Measurements from ENCODE around the gene MYO1B. TPM values are rescaled to one million over a fixed set of nuclear protein-coding genes. Genes with fewer than 3 reads are reported as not detected.
A peak's percentile ranks its signal among the peaks of the same experiment; 100 is the strongest.

MYO1B gene
- total RNA-seq, 1 donor from 2014 or later: 2.5 TPM

DNA sequence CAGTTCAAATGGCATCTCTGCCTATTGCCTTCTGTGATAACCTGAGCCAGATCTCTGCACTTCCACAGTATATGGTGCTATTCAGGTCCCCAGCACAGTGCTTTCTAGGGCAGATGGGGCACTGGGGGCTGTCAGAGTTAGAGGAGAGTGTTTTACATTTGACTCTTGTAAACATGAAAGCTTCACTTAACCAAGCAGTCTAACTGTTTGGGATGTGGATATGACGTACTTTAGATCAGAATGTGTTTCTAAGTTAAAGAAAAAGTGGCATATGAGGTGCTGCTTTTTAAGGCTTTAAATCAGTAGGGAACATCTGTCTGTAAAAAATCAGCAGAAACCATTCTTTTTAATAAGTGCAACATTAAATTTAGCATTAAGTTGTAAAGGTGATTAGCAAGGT lies 75.7 kb downstream of the MYO1B start:
- DNase-seq: no peak
- ATAC-seq (ENCODE audit: low read depth): no peak
- ChIA-PET POLR2A (interaction anchor here (0.6 kb wide), 1 partner anchor 21 kb away, joined by 3 read pairs; no protein-coding TSS in a partner anchor), CTCF (no interaction called here)
- TF ChIP-seq CTCF (IDR thresholded peaks at IDR 0.05): no peak
- no peak overlapping the region for H3K4me3 Mint-ChIP-seq
- H3K27me3 Mint-ChIP-seq: no peaks in the 10 kb centered on the region
- H3K4me1 Mint-ChIP-seq: peaks cover 59% of the 10 kb centered on the region
- H3K36me3 Mint-ChIP-seq (ENCODE audit: low read depth): peaks cover 3% of the 10 kb centered on the region
- peaks cover 4% of the 10 kb centered on the region for H3K9me3 Mint-ChIP-seq
- H3K27ac Mint-ChIP-seq: no peak overlapping the region
- intact Hi-C loops (cut with micrococcal nuclease): loop anchor here (5.0 kb wide), 1 partner anchor 74 kb away; the partner anchor contains the start of gene MYO1B

GRCh38 chr2:191321861-191322662 lies 76.9 kb downstream of the MYO1B start:
- Mint-ChIP-seq H3K4me1 (peaks cover 48% of the 10 kb centered on the region), H3K9me3 (peaks cover 4% of the 10 kb centered on the region), H3K36me3 (ENCODE audit: low read depth) (peaks cover 3% of the 10 kb centered on the region), H3K27me3 (no peaks in the 10 kb centered on the region), H3K4me3 (peak overlapping the region; percentile 4), H3K27ac (no peak overlapping the region)
- DNase-seq (no peak), ATAC-seq (ENCODE audit: low read depth) (peak; percentile 78)
- intact Hi-C loops (cut with micrococcal nuclease): loop anchor here (5.0 kb wide), 1 partner anchor 75 kb away; the partner anchor contains the start of gene MYO1B
- ChIA-PET CTCF (no interaction called here), POLR2A (no interaction called here)
- no peak for TF ChIP-seq CTCF (IDR thresholded peaks at IDR 0.05)

GRCh38 chr2:191322828-191323506 lies 77.8 kb downstream of the MYO1B start:
- no peaks in the 10 kb centered on the region for H3K27me3 Mint-ChIP-seq
- ChIA-PET POLR2A (no interaction called here), CTCF (no interaction called here)
- intact Hi-C loops (cut with micrococcal nuclease): loop anchor here (5.0 kb wide), 1 partner anchor 76 kb away; the partner anchor contains the start of gene MYO1B
- ATAC-seq (ENCODE audit: low read depth): no peak
- H3K9me3 Mint-ChIP-seq: peaks cover 4% of the 10 kb centered on the region
- H3K4me1 Mint-ChIP-seq: peaks cover 42% of the 10 kb centered on the region
- H3K36me3 Mint-ChIP-seq (ENCODE audit: low read depth): peaks cover 3% of the 10 kb centered on the region
- no peak for DNase-seq
- no peak overlapping the region for H3K4me3 Mint-ChIP-seq
- no peak for TF ChIP-seq CTCF (IDR thresholded peaks at IDR 0.05)
- no peak overlapping the region for H3K27ac Mint-ChIP-seq

DNA sequence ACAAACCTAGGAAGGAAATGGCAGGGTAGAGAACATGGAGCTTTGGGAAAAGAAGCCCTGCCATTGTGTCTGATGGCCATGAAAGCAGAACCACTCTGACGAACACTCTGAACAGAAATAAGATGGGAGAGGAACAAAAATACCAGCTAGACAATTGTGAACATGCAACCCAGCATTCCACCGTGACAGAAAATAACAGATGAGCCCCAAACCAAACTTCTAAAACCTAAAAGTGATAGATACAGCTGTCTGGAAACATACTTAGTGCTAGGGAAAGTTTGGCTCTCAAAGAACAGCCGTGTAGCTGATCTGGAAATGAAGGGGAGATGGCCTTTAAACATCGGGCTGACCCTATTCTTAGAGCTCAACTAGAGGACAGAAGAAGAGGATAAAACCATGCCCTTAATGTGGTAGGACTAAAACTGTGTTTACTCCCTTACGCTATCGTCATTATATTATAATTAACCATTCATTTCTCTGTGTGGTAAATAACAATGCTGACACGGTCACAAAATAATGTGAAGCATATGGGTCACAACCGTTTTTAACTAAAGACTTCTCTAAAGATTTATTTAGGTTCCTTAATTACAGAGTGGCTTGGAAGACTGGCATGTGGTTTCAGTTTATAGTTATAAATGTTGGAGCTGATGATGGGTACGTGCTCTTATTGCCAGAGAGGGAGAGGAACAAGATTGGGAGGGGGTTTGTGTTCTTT lies 80.6 kb downstream of the MYO1B start:
- intact Hi-C loops (cut with micrococcal nuclease): no loop called here
- no peak for ATAC-seq (ENCODE audit: low read depth)
- Mint-ChIP-seq H3K27ac (no peak overlapping the region), H3K9me3 (peaks cover 4% of the 10 kb centered on the region), H3K4me3 (no peak overlapping the region), H3K36me3 (ENCODE audit: low read depth) (peaks cover 3% of the 10 kb centered on the region), H3K4me1 (peaks cover 24% of the 10 kb centered on the region), H3K27me3 (no peaks in the 10 kb centered on the region)
- no peak for DNase-seq
- CTCF ChIA-PET: no interaction called here
- POLR2A ChIA-PET: no interaction called here
- TF ChIP-seq CTCF (IDR thresholded peaks at IDR 0.05): no peak

GRCh38 chr2:191327484-191327883 lies 82.3 kb downstream of the MYO1B start:
- CTCF ChIA-PET: no interaction called here

More at GRCh38 chr2:191327484-191327883, 82.3 kb downstream of the MYO1B start:
- intact Hi-C loops (cut with micrococcal nuclease): no loop called here
- TF ChIP-seq CTCF (IDR thresholded peaks at IDR 0.05): no peak
- no peak overlapping the region for H3K27ac Mint-ChIP-seq
- no peaks in the 10 kb centered on the region for H3K27me3 Mint-ChIP-seq
- H3K36me3 Mint-ChIP-seq (ENCODE audit: low read depth): peaks cover 3% of the 10 kb centered on the region
- POLR2A ChIA-PET: no interaction called here
- peaks cover 7% of the 10 kb centered on the region for H3K4me1 Mint-ChIP-seq
- H3K4me3 Mint-ChIP-seq: no peak overlapping the region
- no peak for ATAC-seq (ENCODE audit: low read depth)
- peaks cover 4% of the 10 kb centered on the region for H3K9me3 Mint-ChIP-seq
- DNase-seq: no peak
